H1 (cell line): ENCODE measurements around the gene TIMP3. TPM values are rescaled to one million over a fixed set of nuclear protein-coding genes. Genes with fewer than 3 reads are reported as not detected.

ENCODE experiments used
- CTCF ChIA-PET: fragments of 300-600 bp; sonication (Branson Sonifier 250); formaldehyde crosslinking; loops from one replicate; lab custom pipeline; 2021; ENCODE audit not compliant: partially characterized antibody; lab: Charles Lee
- POLR2A ChIA-PET: fragments of 300-600 bp; sonication (Branson Sonifier 250); formaldehyde crosslinking; loops from one replicate; lab custom pipeline; 2021; ENCODE audit warnings: inconsistent platforms; ENCODE audit not compliant: partially characterized antibody; lab: Charles Lee
- DNase-seq, 2 experiments: peaks; one replicate each; pipeline versions ENCODE4 v3.0.0 to v3.0.0-alpha.2; 2010 to 2022; ENCODE audit warnings: low spot score in 2 of 2, low read depth in 1 of 2, mixed read lengths in 1 of 2
- FAIRE-seq: peaks from 2 replicates; lab custom pipeline; 2011; peaks lifted over from hg19 to GRCh38; lab: Jason Lieb, UNC
- H2AFZ ChIP-seq: 2 replicates; pipeline ENCODE4 v1.8.1; 2012; ENCODE audit warnings: low read length, inconsistent platforms
- H2AK5ac ChIP-seq: 2 replicates; pipeline ENCODE4 v1.6.1; 2013; ENCODE audit warnings: low read depth, low read length
- H2BK120ac ChIP-seq: replicated peaks from 2 replicates; pipeline ENCODE3; 2013; ENCODE audit warnings: low read depth, low read length, inconsistent platforms
- H2BK12ac ChIP-seq: 2 replicates; pipeline ENCODE4 v1.6.1; 2013; ENCODE audit warnings: low read depth, low read length
- H2BK15ac ChIP-seq: 2 replicates; pipeline ENCODE4 v1.6.1; 2013; ENCODE audit warnings: low read length
- H2BK20ac ChIP-seq: 2 replicates; pipeline ENCODE4 v1.6.1; 2013; ENCODE audit warnings: low read length
- H2BK5ac ChIP-seq: 2 replicates; pipeline ENCODE4 v1.6.1; 2013; ENCODE audit warnings: low read depth, low read length
- H3K14ac ChIP-seq: 2 replicates; pipeline ENCODE4 v1.6.1; 2013; ENCODE audit warnings: inconsistent platforms; ENCODE audit not compliant: insufficient read length
- H3K18ac ChIP-seq: 2 replicates; pipeline ENCODE4 v1.6.1; 2013; ENCODE audit warnings: low read length; ENCODE audit errors: extremely low read depth
- H3K23ac ChIP-seq: 2 replicates; pipeline ENCODE4 v1.6.1; 2013; ENCODE audit warnings: inconsistent platforms; ENCODE audit not compliant: insufficient read length
- H3K23me2 ChIP-seq: 2 replicates; pipeline ENCODE4 v1.6.1; 2013; ENCODE audit warnings: low read depth, low read length
- H3K27ac ChIP-seq: 2 replicates; pipeline ENCODE4 v1.6.1; 2011; ENCODE audit warnings: low read depth, low read length, inconsistent platforms
- H3K27me3 ChIP-seq, 4 experiments: replicated peaks in 1 of 4; 1 replicate in 1 of 4; 2 replicates in 3 of 4; pipeline versions ENCODE4 v1.6.1 to v1.8.1; 2011 to 2013; ENCODE audit warnings: low read length in 3 of 4, mild to moderate bottlenecking in 3 of 4, inconsistent platforms in 2 of 4, mixed read lengths in 2 of 4, moderate library complexity in 1 of 4; ENCODE audit not compliant: control insufficient read depth in 3 of 4, insufficient read depth in 3 of 4; ENCODE audit errors: extremely low read depth in 1 of 4
- H3K36me3 ChIP-seq, 4 experiments: 2 replicates each; pipeline versions ENCODE4 v1.6.1 to v1.8.1; 2011 to 2013; ENCODE audit warnings: mild to moderate bottlenecking in 4 of 4, low read length in 3 of 4, moderate library complexity in 2 of 4, control low read depth in 1 of 4, inconsistent platforms in 1 of 4; ENCODE audit not compliant: insufficient read depth in 4 of 4, control insufficient read depth in 2 of 4
- H3K4ac ChIP-seq: replicated peaks from 2 replicates; pipeline ENCODE3; 2013; ENCODE audit warnings: low read length, low read depth, mixed read lengths, inconsistent platforms; ENCODE audit not compliant: insufficient read length
- H3K4me1 ChIP-seq, 4 experiments: replicated peaks in 1 of 4; 1 replicate in 1 of 4; 2 replicates in 3 of 4; pipeline versions ENCODE4 v1.6.1 to v1.8.1; 2011 to 2013; ENCODE audit warnings: low read length in 3 of 4, inconsistent platforms in 2 of 4, mixed read lengths in 1 of 4; ENCODE audit not compliant: insufficient read depth in 4 of 4, control insufficient read depth in 3 of 4
- H3K4me2 ChIP-seq, 2 experiments: 2 replicates each; pipeline versions ENCODE4 v1.6.1 to v1.8.1; 2011 to 2013; ENCODE audit warnings: low read depth in 2 of 2, low read length in 2 of 2, control low read depth in 1 of 2, inconsistent platforms in 1 of 2, mild to moderate bottlenecking in 1 of 2; ENCODE audit not compliant: insufficient read depth in 1 of 2
- H3K4me3 ChIP-seq, 4 experiments: fragments of 200-600, 300-600 bp in 1 of 4; sonication (generic), shearing (Covaris generic), sonication (Bioruptor Twin) in 1 of 4; 2 replicates each; pipeline versions ENCODE4 v1.5.1 to v1.8.1; 2011 to 2016; ENCODE audit warnings: low read length in 4 of 4, low read depth in 3 of 4, control low read depth in 2 of 4, inconsistent platforms in 2 of 4, mild to moderate bottlenecking in 2 of 4, mixed read lengths in 1 of 4, moderate library complexity in 1 of 4; ENCODE audit not compliant: insufficient read depth in 2 of 4; ENCODE audit errors: extremely low read depth in 1 of 4
- H3K56ac ChIP-seq: replicated peaks from 2 replicates; pipeline ENCODE3; 2013; ENCODE audit warnings: low read depth, mild to moderate bottlenecking, mixed read lengths, low read length, inconsistent platforms; ENCODE audit not compliant: insufficient read length
- H3K79me1 ChIP-seq: 2 replicates; pipeline ENCODE4 v1.6.1; 2013; ENCODE audit warnings: low read depth, low read length, control low read depth
- H3K79me2 ChIP-seq, 2 experiments: 2 replicates each; pipeline versions ENCODE4 v1.6.1 to v1.8.1; 2012 to 2013; ENCODE audit warnings: low read length in 2 of 2, mild to moderate bottlenecking in 2 of 2, inconsistent platforms in 1 of 2; ENCODE audit not compliant: insufficient read depth in 2 of 2, control insufficient read depth in 1 of 2
- H3K9ac ChIP-seq, 4 experiments: replicated peaks in 1 of 4; 1 replicate in 1 of 4; 2 replicates in 3 of 4; pipeline versions ENCODE4 v1.6.1 to v1.8.1; 2011 to 2013; ENCODE audit warnings: low read depth in 3 of 4, low read length in 3 of 4, control low read depth in 2 of 4, mild to moderate bottlenecking in 2 of 4, moderate library complexity in 2 of 4, inconsistent platforms in 1 of 4; ENCODE audit errors: extremely low read depth in 1 of 4
- H3K9me3 ChIP-seq, 2 experiments: 2 replicates each; pipeline versions ENCODE4 v1.6.1 to v1.8.1; 2012 to 2013; ENCODE audit warnings: mild to moderate bottlenecking in 2 of 2, moderate library complexity in 2 of 2, control low read depth in 1 of 2, inconsistent platforms in 1 of 2, low read depth in 1 of 2, low read length in 1 of 2, mixed read lengths in 1 of 2; ENCODE audit not compliant: insufficient read depth in 2 of 2
- H4K20me1 ChIP-seq, 2 experiments: replicated peaks in 1 of 2; 2 replicates each; pipeline versions ENCODE3 to v1.8.1; 2011 to 2013; ENCODE audit warnings: inconsistent platforms in 2 of 2, low read length in 2 of 2, mild to moderate bottlenecking in 1 of 2; ENCODE audit not compliant: insufficient read depth in 2 of 2, control insufficient read depth in 1 of 2
- H4K5ac ChIP-seq: 2 replicates; pipeline ENCODE4 v1.6.1; 2013; ENCODE audit warnings: low read length, low read depth, mixed read lengths, inconsistent platforms; ENCODE audit not compliant: insufficient read length
- H4K8ac ChIP-seq: 2 replicates; pipeline ENCODE4 v1.8.0; 2013; ENCODE audit warnings: mild to moderate bottlenecking, moderate library complexity, low read length, inconsistent platforms; ENCODE audit not compliant: insufficient read depth; ENCODE audit errors: extremely low read depth
- H4K91ac ChIP-seq: replicated peaks from 2 replicates; pipeline ENCODE3; 2013; ENCODE audit warnings: low read length, mixed read lengths, inconsistent platforms; ENCODE audit not compliant: insufficient read length
- BCL11A ChIP-seq, 2 experiments: IDR thresholded peaks; one replicate each; pipeline ENCODE4 v1.6.1; 2011; ENCODE audit warnings: low read depth in 2 of 2, low read length in 2 of 2, mild to moderate bottlenecking in 2 of 2
- CBX8 ChIP-seq: fragments of 300-800, 300-1000 bp; sonication (generic); IDR thresholded peaks from 2 replicates; pipeline ENCODE4 v1.7.1; 2016; ENCODE audit warnings: low read depth, low read length, borderline replicate concordance
- CHD1 ChIP-seq: IDR thresholded peaks from 2 replicates; pipeline ENCODE4 v1.6.1; 2012; ENCODE audit warnings: low read depth, low read length, improper control_type of control experiment
- EGR1 ChIP-seq: IDR thresholded peaks from 2 replicates; pipeline ENCODE4 v1.6.1; 2011; ENCODE audit warnings: low read depth, low read length, borderline replicate concordance
- EZH2 ChIP-seq: fragments of 200-600 bp; sonication (generic); IDR thresholded peaks from 2 replicates; pipeline ENCODE4 v1.7.1; 2012; ENCODE audit warnings: low read depth, mild to moderate bottlenecking, moderate library complexity, low read length, inconsistent platforms; ENCODE audit not compliant: severe bottlenecking
- JUN ChIP-seq: IDR thresholded peaks from 2 replicates; pipeline ENCODE4 v1.6.1; 2011; ENCODE audit warnings: low read depth, mild to moderate bottlenecking, improper control_type of control experiment, low read length
- MAFK ChIP-seq: IDR thresholded peaks from 2 replicates; pipeline ENCODE4 v1.6.1; 2012; ENCODE audit warnings: low read depth, mild to moderate bottlenecking, improper control_type of control experiment, low read length
- NRF1 ChIP-seq: IDR thresholded peaks from 2 replicates; pipeline ENCODE4 v1.6.1; 2011; ENCODE audit warnings: mild to moderate bottlenecking, low read depth, low read length, improper control_type of control experiment
- POLR2AphosphoS5 ChIP-seq: IDR thresholded peaks from 2 replicates; pipeline ENCODE4 v1.6.1; 2011; ENCODE audit warnings: low read depth, low read length
- TCF12 ChIP-seq: IDR thresholded peaks from 2 replicates; pipeline ENCODE4 v1.6.1; 2011; ENCODE audit warnings: low read depth, mild to moderate bottlenecking, low read length
- ZNF274 ChIP-seq: IDR thresholded peaks from 2 replicates; pipeline ENCODE4 v1.7.0; 2012; ENCODE audit warnings: low read length, borderline replicate concordance; ENCODE audit errors: extremely low read depth
- WGBS, 2 experiments: shearing (Covaris generic) in 1 of 2; methylation state at CpG; one replicate each; pipeline versions ENCODE4 v1.1.6 to v1.1.7; 2013 to 2015; ENCODE audit warnings: low lambda C conversion rate in 2 of 2, mixed read lengths in 2 of 2, inconsistent platforms in 1 of 2, low coverage in 1 of 2, missing lambda C conversion rate in 1 of 2; ENCODE audit not compliant: insufficient replicate concordance in 2 of 2, insufficient coverage in 1 of 2, insufficient read length in 1 of 2; ENCODE audit errors: extremely low coverage in 1 of 2, missing lambda C conversion rate in 1 of 2; 5-methylcytosine and 5-hydroxymethylcytosine counted together
- polyA plus RNA-seq, 7 experiments: library from polyadenylated mRNA; depleted of rRNA in 3 of 7; stranded (reverse) in 5 of 7; unstranded in 2 of 7; fragments of >200 nt in 5 of 7; fragments of 200-250 nt in 2 of 7; gene quantifications; 1 replicate in 5 of 7; 2 replicates in 1 of 7; 4 replicates in 1 of 7; pipeline versions ENCODE4 v1.2.1 to v1.2.3, GENCODE V29; 2011 to 2013; ENCODE audit warnings: missing spikeins in 2 of 7, mixed read lengths in 2 of 7
- total RNA-seq: library from RNA; stranded (reverse); fragmentation: NEBNext Ultra II Directional; extraction: Animal tissue kit (Norgen Biotek cat#: 25700); gene quantifications from 2 replicates; pipeline ENCODE4 v1.2.1, GENCODE V29; 2021
- TF ChIP-seq, protein P1 (sequence below): IDR thresholded peaks from 2 replicates; pipeline ENCODE4 v1.6.1; 2011; ENCODE audit warnings: low read length, improper control_type of control experiment

The TIMP3 gene
- total and polyA plus RNA-seq, 2 of the 8 experiments (the other 6 are each of a cell fraction or from before 2014, with no cell fraction given): 1.3 to 4.7 TPM

DNA sequence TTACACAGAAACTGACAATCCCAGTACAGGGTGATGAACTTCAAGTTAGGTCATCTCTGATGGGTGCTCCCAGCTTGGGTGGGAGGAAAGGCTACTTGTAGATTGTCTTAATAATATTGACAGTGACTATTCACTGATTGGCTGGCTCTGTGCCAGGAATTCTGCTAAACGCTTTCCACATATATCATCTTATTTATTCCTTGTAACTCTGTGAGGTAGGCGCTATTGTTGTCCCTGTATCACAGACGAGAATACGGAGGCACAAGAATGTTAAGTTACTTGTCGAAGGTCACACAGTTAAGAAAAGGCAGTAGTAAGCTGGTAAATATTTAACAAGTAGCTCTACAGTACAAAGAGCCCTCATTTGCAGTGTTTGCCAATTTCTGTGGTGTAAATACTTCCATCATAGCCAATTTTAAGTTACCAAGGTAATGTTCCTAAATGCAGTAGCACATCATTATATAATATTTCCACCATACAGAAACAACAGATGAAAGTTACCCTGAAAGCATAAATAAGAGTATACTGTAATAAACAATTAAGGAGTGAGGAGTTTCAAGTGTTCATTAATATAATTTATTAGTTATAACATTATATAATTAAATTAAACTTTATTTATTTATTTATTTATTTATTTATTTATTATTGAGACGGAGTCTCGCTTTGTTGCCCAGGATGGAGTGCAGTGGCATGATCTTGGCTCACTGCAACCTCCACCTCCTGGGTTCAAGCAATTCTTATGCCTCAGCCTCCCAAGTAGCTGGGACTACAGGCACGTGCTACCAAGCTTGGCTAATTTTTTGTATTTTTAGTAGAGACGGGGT lies 11.5 kb upstream of the TIMP3 start:
- no peak overlapping the region for H4K8ac ChIP-seq
- no peaks in the 10 kb centered on the region for H3K79me2 ChIP-seq
- FAIRE-seq (no peak), DNase-seq (no peak)
- H2BK12ac ChIP-seq: no peak overlapping the region
- no peak overlapping the region for H3K9ac ChIP-seq
- no peak overlapping the region for H3K4me3 ChIP-seq
- no peak overlapping the region for H2AFZ ChIP-seq
- H4K5ac ChIP-seq: no peak overlapping the region
- no peak overlapping the region for H2BK15ac ChIP-seq
- no peak overlapping the region for H3K4ac ChIP-seq
- H3K4me2 ChIP-seq: no peak overlapping the region
- H3K23me2 ChIP-seq: no peaks in the 10 kb centered on the region
- no peak overlapping the region for H3K27ac ChIP-seq
- H3K23ac ChIP-seq: no peak overlapping the region
- H2BK20ac ChIP-seq: no peak overlapping the region
- no peaks in the 10 kb centered on the region; a peak in 1 of 8 replicates for H3K36me3 ChIP-seq
- H4K20me1 ChIP-seq: peaks cover 0 to 1% of the 10 kb centered on the region in 2 experiments
- no peaks in the 10 kb centered on the region for H3K27me3 ChIP-seq
- no peaks in the 10 kb centered on the region for H3K79me1 ChIP-seq
- POLR2A ChIA-PET: interaction anchor here (3.0 kb wide), 1 partner anchor 12 kb away, joined by 11 read pairs; the partner anchor contains the start of gene TIMP3
- no peak overlapping the region for H2BK5ac ChIP-seq
- no peak overlapping the region for H2AK5ac ChIP-seq
- WGBS, 2 experiments: 92% methylated on average over 9 of the region's 9 CpGs; no CpG with 5 or more reads in 1 of the 2 experiments
- CTCF ChIA-PET: interaction anchor here (0.7 to 1.9 kb wide), 4 partner anchors 14 to 661 kb away, joined by 3 to 10 read pairs (median 4); no protein-coding TSS in a partner anchor
- no peak overlapping the region for H3K18ac ChIP-seq
- no peak overlapping the region for H3K56ac ChIP-seq
- H3K14ac ChIP-seq: no peak overlapping the region
- H3K9me3 ChIP-seq: no peaks in the 10 kb centered on the region
- no peak overlapping the region for H4K91ac ChIP-seq
- peaks cover 0 to 3% (median 0%) of the 10 kb centered on the region in 4 experiments; a peak in 2 of 7 replicates for H3K4me1 ChIP-seq
- H2BK120ac ChIP-seq: no peak overlapping the region
- TF ChIP-seq EGR1: no peak
- no peak for TF ChIP-seq POLR2AphosphoS5
- TF ChIP-seq NRF1: no peak
- TF ChIP-seq JUN: no peak
- TF ChIP-seq BCL11A (IDR thresholded peaks at IDR 0.05; ENCODE audit: low read depth in 2 of 2, low read length in 2 of 2): no peak
- TF ChIP-seq, protein P1, sequence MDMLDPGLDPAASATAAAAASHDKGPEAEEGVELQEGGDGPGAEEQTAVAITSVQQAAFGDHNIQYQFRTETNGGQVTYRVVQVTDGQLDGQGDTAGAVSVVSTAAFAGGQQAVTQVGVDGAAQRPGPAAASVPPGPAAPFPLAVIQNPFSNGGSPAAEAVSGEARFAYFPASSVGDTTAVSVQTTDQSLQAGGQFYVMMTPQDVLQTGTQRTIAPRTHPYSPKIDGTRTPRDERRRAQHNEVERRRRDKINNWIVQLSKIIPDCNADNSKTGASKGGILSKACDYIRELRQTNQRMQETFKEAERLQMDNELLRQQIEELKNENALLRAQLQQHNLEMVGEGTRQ: no peak
- TF ChIP-seq ZNF274: no peak
- TF ChIP-seq MAFK: no peak
- TF ChIP-seq EZH2: no peak
- TF ChIP-seq CHD1: no peak
- no peak for TF ChIP-seq TCF12
- no peak for TF ChIP-seq CBX8
